NCI-H774 (cell line): Measurements from ENCODE around the gene HSD17B8.

Experiments
- DNase-seq: peaks from one replicate; lab custom pipeline; 2025; lab: John Stamatoyannopoulos, UW

Gene HSD17B8

DNA sequence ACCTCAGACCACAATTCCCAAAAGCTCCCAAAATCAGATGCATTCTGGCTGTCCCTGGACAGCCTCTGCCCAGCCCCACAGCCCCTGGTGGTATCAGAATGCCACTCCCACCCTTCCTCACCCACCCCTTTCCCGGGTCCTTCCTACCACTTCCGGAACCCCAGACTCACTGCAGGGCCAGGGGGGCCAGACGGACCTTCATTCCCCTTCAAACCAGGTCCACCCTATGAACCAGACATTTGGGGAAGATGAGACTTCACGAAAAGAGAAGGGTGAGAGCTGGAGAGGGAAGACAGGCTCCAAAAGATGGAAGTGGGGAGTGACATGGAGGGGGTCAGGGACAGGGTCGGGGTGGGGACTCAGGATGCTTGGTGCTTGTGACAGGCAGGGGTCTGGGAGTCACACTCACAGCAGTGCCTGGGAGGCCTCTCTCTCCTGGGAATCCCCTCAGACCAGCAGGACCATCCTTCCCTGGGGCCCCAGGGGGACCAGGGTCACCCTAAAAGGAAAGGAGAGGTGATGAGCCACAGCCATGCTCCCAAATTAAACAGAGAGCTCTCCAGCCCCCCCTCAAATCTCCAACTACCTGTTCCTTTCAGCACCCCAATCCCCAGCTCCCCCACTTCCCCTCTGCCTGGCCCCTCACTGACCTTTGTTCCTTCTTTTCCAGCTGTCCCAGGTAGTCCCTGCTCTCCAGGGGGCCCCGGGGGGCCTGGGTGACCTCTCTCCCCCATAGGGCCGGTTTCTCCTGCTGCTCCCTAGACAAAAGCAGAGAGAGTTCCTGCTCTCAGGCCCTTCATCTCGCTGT lies 32.4 kb upstream of the HSD17B8 start:
- DNase-seq = no peak

DNA sequence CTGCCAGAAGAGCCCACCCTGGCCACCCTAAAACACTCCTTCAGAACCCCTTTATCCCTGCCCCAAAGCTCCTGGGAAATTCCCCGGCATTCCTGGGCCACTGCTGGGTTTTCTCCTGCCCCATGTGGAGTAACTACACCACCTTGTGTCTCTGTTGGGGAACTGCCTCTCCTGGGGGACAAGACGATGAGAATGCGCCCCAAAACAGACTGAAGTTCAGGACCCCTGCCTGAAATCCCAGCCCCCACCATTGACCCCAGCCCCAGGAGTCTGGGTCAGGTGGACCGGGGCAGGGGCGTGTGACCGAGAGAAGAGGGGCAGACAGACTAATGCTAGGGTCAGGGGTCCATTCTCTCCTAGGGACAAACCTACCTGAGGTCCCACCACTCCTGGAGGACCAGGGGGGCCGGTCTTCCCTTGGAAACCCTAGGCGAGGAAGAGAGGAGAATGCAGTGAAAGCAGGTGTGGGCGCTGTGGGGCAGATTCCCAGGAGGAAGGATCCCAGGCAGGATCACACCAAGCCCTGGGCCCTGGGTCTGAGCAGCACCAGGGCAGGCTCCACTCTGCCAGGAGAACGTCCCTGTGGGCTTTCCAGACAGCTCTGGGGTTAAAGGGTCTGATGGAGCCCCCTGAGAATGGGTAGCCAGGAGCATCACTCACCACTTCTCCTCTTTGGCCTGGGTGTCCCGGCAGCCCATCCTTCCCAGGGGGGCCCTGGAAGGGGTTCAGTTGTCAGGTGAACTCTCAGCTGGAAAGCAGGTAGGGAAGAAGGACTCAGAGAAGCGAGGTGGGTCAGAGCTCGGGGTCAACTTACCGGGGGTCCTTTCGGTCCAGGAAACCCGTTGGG lies 31.5 kb upstream of the HSD17B8 start:
- no peak for DNase-seq

DNA sequence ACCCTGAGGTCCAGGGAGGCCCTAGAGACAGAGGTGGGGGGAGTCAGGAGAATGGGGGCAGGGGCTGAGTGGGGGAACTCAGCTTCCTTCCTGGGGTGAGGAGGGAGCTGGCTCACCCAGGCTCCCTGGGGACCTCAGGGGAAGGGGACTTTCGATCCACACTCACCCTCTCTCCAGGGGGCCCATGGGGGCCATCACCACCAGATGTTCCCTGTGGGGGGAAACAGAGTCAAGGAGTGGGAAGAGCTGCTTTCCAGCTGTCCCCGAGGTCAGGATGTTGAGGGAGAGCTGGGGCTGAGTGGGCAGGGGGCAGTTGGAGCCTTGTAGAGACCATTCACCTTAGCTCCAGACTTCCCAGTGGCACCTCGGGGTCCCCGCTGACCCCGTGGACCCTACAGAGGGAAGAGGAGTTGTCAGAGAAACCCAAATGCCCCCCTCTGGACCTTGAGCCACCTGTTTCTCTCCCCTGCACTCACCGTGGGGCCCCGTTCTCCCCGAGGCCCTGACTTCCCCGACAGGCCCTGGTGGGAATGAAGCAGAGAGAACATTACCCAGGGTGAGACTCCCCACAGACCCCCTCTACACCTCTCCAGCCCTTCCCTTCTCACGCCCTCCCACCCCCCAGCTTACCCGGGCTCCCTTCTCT lies 30.8 kb upstream of the HSD17B8 start:
- no peak for DNase-seq

GRCh38 chr6:33174784-33175183 lies 29.7 kb upstream of the HSD17B8 start:
- DNase-seq = no peak

DNA sequence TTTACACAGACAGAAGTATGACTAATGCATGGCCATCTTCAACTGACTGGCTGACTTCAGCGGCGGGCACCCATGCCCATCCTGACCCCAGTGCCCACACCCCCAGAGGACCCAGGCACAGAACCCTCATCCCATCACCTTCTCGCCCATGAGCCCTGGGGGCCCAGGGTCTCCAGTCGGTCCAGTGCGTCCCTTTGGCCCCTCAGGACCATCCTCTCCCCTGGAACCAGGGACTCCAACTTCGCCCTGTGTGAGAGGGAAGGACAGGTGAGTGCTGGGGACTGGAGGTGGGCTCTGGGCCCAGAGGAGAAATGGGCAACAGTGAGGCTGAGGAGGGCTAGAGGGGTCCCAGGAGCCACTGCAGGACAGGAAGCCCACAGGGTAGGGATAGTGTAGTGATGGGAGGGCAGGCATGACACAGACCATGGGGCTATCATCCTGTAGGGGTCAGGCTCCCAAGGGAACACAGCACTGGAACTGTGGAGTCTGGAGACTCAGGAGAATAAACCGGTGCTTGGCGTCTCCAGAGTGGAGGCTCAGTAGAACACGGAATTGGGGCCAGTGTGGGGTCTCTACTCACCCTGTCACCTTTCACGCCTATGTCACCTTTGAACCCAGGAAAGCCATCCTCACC lies 28.9 kb upstream of the HSD17B8 start:
- DNase-seq = no peak

DNA sequence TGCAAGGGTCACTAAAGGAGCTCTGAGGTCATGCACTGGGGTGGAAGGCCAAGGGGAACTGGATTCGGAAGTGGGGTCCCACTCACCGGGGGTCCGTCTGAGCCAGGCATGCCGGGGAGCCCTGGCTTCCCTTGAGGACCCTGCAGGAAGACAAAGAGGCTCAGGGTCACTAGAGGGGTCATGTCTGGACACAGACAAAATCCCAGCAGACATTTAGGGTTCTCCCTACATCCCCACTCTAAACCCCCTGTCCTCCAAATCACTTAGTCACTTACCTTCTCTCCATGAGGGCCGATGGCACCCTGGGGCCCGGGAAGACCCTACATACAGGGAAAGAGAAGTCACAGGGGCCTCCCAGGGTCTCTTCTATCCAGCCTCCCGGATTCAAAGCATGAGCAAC lies 27.5 kb upstream of the HSD17B8 start:
- no peak for DNase-seq

GRCh38 chr6:33177552-33178446 lies 26.7 kb upstream of the HSD17B8 start:
- DNase-seq = no peak

DNA sequence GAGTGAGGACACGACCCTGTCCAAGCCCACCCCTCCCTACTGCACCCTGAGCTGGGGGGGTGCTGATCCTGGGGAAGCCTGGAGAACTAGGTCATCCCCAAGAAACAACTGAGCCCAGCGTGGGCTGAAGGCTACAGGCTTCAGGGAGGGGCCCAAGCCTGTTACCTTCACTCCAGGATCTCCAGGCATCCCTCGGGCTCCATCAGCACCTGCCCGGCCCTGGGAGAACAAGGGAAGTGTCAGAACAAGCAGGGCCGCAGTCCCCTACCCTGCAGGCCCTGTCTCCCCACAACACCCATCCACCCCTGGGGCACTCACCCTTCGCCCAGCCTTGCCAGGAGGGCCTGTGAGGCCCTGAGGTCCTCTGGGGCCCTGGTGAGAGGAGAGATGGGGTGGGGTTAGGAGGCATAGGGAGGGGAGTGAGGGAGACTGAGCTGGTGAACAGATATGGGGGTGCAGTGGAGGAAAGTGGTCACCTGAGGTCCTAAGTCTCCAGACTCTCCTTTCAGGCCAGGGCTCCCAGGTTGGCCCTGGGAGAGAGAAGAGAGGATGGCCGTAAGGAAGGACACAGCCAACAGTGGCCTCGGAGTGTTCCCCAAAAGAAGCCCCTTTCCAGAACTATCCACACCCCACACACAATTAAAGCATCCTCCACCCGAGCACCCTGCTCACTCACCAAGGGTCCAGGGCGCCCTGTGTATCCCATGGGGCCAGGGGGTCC lies 25.5 kb upstream of the HSD17B8 start:
- no peak for DNase-seq

GRCh38 chr6:33181141-33181540 lies 23.3 kb upstream of the HSD17B8 start:
- DNase-seq = no peak

GRCh38 chr6:33183071-33183683 lies 21.3 kb upstream of the HSD17B8 start:
- DNase-seq = no peak

GRCh38 chr6:33185190-33185589 lies 19.3 kb upstream of the HSD17B8 start:
- no peak for DNase-seq

DNA sequence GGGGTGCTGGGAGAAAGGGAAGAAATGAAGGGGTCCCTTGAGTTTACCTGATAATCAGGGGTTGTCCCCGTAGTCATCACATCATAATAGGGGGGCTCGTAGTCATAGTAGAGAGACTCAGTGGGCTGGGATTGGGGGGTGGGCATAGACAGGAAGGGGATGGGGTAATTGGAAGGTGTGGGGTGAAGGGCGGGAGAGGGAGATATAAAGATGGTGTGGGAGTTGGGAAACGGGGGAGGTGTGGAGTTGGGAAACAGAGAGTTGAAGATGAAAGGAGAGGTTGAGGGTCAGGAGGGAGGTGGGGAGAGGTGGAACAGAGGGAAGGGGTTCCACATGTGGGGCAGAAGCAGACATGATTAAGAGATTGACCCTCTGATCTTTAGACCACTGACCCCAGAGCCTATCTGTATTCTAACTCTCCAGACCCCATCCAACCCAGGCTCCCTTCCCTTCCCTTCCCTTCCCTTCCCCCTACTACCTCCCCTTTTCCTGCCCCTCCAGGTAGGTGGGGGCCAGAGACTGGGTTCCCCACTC lies 18.7 kb upstream of the HSD17B8 start:
- DNase-seq = no peak

GRCh38 chr6:33187809-33188208 lies 16.6 kb upstream of the HSD17B8 start:
- no peak for DNase-seq

DNA sequence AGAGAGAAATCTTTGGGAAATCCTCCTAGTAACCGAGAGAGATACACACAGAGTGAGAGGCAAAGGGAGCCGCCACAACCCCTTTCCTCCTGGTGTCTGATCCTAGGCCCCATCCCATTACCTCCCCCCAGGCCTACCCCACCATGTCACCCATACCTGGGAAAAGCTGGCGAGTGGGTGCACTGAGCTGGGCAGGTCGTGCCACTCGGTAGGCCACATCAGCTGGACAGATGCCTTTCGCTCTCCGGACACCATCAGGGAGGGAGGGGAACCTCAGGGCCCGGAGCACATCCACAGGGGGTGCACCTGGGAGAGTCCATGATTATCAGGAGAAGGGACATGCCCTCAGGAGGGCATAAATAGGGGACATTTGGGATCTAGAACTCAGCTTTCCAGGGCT lies 15.3 kb upstream of the HSD17B8 start:
- DNase-seq = no peak

GRCh38 chr6:33189625-33190448 lies 14.6 kb upstream of the HSD17B8 start:
- no peak for DNase-seq

DNA sequence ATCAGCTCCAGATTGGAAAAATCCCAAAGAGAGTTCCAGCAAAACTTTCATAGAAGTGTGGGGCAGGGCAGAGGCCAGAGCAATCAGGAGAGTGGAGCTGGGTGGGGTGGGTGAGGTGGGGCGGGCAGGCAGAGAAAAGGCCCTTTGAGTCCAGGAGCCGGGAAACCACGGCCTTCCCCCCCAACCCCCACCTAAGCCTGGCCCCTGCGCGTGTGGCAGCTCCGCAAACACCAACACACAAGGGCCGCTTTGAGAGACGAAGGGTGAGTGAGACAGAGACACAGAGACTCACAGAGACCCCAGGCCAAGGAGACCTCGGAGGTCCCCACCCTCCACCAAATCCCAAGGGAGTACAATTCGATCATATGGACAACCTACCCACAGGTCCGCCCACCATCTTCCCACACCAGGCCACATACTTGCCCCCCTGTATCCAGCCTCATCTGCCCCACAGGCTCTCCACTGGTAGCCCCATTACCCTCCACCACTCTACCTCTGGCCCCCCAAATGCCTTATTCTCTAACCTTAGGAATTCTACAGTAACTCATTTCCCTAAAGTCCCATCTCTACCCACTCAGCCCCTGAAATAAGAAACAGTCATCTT lies 13.8 kb upstream of the HSD17B8 start:
- DNase-seq = no peak

- DNase-seq = no peak
Observed at GRCh38 chr6:33191383-33192104, 12.9 kb upstream of the HSD17B8 start.

DNA sequence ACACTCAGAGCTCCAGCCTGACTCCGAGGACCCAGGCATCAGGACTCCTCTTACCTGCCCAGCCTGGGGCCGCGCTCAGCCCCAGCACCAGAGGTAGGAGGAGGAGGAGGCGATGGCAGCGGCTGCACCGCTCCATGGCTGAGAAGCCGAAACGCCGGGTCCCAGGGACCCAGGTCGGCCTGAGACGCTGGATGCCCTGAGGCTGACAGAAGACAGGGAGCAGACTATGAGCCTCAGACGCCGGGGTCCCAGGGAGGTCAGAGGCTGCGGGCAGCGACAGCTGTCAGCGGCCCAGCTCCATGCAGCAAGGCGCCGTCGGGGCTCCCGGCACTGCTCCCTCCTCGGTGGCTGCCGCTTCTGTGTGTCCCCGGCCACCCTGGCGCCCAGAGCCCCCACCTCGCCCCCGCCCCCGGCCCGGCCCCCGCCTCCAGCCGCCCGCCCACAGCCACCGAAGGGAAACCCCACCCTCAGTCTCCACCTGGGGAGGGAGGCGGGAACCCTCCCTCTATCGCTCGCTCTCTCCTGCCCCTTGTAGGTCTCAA lies 12.3 kb upstream of the HSD17B8 start, which contains the start of gene COL11A2:
TSS of gene COL11A2 (minus strand) at position 363 of the 542 bp plus-strand sequence. CDS start at position 136, 227 bp downstream.
- DNase-seq = no peak
